GM23248 (cell line): ENCODE results near the gene PXDN. TPM values are rescaled to one million over a fixed set of nuclear protein-coding genes. Genes with fewer than 3 reads are reported as not detected.

Experiments used
- DNase-seq: peaks from one replicate; pipeline ENCODE4 v3.0.0-alpha.2; 2015
- H2AFZ ChIP-seq: fragments of 200-600 bp; sonication (generic); 2 replicates; pipeline ENCODE4 v1.6.1; 2016; ENCODE audit warnings: antibody characterized with exemption
- H3F3A ChIP-seq: fragments of 200-600 bp; sonication (generic); 2 replicates; pipeline ENCODE4 v1.6.1; 2016; ENCODE audit warnings: mild to moderate bottlenecking, antibody characterized with exemption, mixed run types; ENCODE audit not compliant: insufficient read depth
- H3K27ac ChIP-seq: fragments of 200-600 bp; sonication (generic); 2 replicates; pipeline ENCODE4 v1.5.1; 2016; ENCODE audit warnings: mild to moderate bottlenecking
- H3K27me3 ChIP-seq: fragments of 200-600 bp; sonication (generic); replicated peaks from 2 replicates; pipeline ENCODE4 v1.6.1; 2016; ENCODE audit warnings: mild to moderate bottlenecking; ENCODE audit not compliant: insufficient read depth
- H3K36me3 ChIP-seq: fragments of 200-600 bp; sonication (generic); 2 replicates; pipeline ENCODE4 v1.6.1; 2016; ENCODE audit warnings: low read depth, mild to moderate bottlenecking
- H3K4me1 ChIP-seq: fragments of 200-600 bp; sonication (generic); 2 replicates; pipeline ENCODE4 v1.6.1; 2016; ENCODE audit warnings: mild to moderate bottlenecking; ENCODE audit not compliant: insufficient read depth
- H3K4me2 ChIP-seq: fragments of 200-600 bp; sonication (generic); one replicate; pipeline ENCODE4 v1.6.1; 2016; ENCODE audit warnings: mild to moderate bottlenecking; ENCODE audit not compliant: unreplicated experiment
- H3K4me3 ChIP-seq: fragments of 200-600 bp; sonication (generic); 2 replicates; pipeline ENCODE4 v1.5.1; 2016; ENCODE audit warnings: mild to moderate bottlenecking
- H3K79me2 ChIP-seq: fragments of 200-600 bp; sonication (generic); 2 replicates; pipeline ENCODE4 v1.6.1; 2016; ENCODE audit warnings: mild to moderate bottlenecking; ENCODE audit not compliant: insufficient read depth
- H3K9ac ChIP-seq: fragments of 200-600 bp; sonication (generic); 2 replicates; pipeline ENCODE4 v1.6.1; 2016; ENCODE audit warnings: mild to moderate bottlenecking
- H3K9me2 ChIP-seq: fragments of 200-600 bp; sonication (generic); 2 replicates; pipeline ENCODE4 v1.6.1; 2016; ENCODE audit warnings: mixed run types, mild to moderate bottlenecking, moderate library complexity; ENCODE audit not compliant: insufficient read depth
- H3K9me3 ChIP-seq: fragments of 200-600 bp; sonication (generic); one replicate; pipeline ENCODE4 v1.6.1; 2017; ENCODE audit warnings: low read depth
- H4K20me1 ChIP-seq: fragments of 200-600 bp; sonication (generic); 2 replicates; pipeline ENCODE4 v1.6.0; 2016; ENCODE audit not compliant: insufficient read depth
- EZH2 ChIP-seq: fragments of 200-600 bp; sonication (generic); IDR thresholded peaks from 2 replicates; pipeline ENCODE4 v1.6.1; 2018; ENCODE audit warnings: antibody characterized with exemption, mild to moderate bottlenecking; ENCODE audit not compliant: insufficient read depth, poor library complexity, severe bottlenecking
- EZH2phosphoT487 ChIP-seq: fragments of 200-600 bp; sonication (generic); IDR thresholded peaks from 2 replicates; pipeline ENCODE4 v1.6.1; 2018; ENCODE audit warnings: antibody characterized with exemption, moderate library complexity, mild to moderate bottlenecking, low read depth; ENCODE audit not compliant: insufficient read depth
- WGBS, 2 experiments: methylation state at CpG; one replicate each; pipeline ENCODE4 v1.1.6; 2015 to 2017; ENCODE audit warnings: low lambda C conversion rate in 2 of 2, low coverage in 1 of 2; ENCODE audit errors: missing lambda C conversion rate in 2 of 2; 5-methylcytosine and 5-hydroxymethylcytosine counted together
- in situ Hi-C: fragments of 300-500 bp; cut with MboI; formaldehyde crosslinking; loops from 2 replicates; pipeline ENCODE4 v1.15.0; 2020
- polyA plus RNA-seq: library from polyadenylated mRNA; unstranded; fragments of >200 nt; fragmentation: Nextera tagmentation; extraction: Ambion mirVana; gene quantifications from 2 replicates; pipeline ENCODE4 v1.2.1, GENCODE V29; 2016
- total RNA-seq: library from RNA; depleted of rRNA; stranded (reverse); fragments of >200 nt; shearing (Covaris generic); gene quantifications from 2 replicates; pipeline ENCODE4 v1.2.3, GENCODE V29; 2014

The PXDN gene
- total and polyA plus RNA-seq, 2 experiments from 2014 or later: 222 to 263 TPM

- H3F3A ChIP-seq: peaks cover 7% of the 10 kb centered on the region
- no peak for TF ChIP-seq EZH2
- no peak for TF ChIP-seq EZH2phosphoT487
- peaks cover 18% of the 10 kb centered on the region for H3K27me3 ChIP-seq
- no peak overlapping the region for H3K4me2 ChIP-seq
- no peaks in the 10 kb centered on the region for H4K20me1 ChIP-seq
- H3K79me2 ChIP-seq: no peaks in the 10 kb centered on the region
- H3K36me3 ChIP-seq: no peaks in the 10 kb centered on the region
- no peak overlapping the region for H3K4me3 ChIP-seq
- no peaks in the 10 kb centered on the region for H3K9me2 ChIP-seq
- H2AFZ ChIP-seq: no peak overlapping the region
- no peak for DNase-seq
- H3K27ac ChIP-seq: no peak overlapping the region
- WGBS, 2 experiments: 93 to 97% methylated on average over 9 of the region's 9 CpGs
- no peaks in the 10 kb centered on the region for H3K9me3 ChIP-seq
- in situ Hi-C loops: no loop called here
- H3K4me1 ChIP-seq: peaks cover 7% of the 10 kb centered on the region
- no peak overlapping the region for H3K9ac ChIP-seq
Observed at GRCh38 chr2:1613078-1613445, 131.3 kb downstream of the PXDN start.

- TF ChIP-seq EZH2 (no peak), EZH2phosphoT487 (no peak)
- Histone ChIP-seq H3K9me3 (no peaks in the 10 kb centered on the region), H3K36me3 (no peaks in the 10 kb centered on the region), H3K4me3 (no peak overlapping the region), H3K4me2 (no peak overlapping the region), H3K4me1 (peaks cover 12% of the 10 kb centered on the region), H3K27ac (no peak overlapping the region), H4K20me1 (no peaks in the 10 kb centered on the region), H3K27me3 (peaks cover 18% of the 10 kb centered on the region), H3K9ac (no peak overlapping the region), H2AFZ (no peak overlapping the region), H3K9me2 (no peaks in the 10 kb centered on the region), H3K79me2 (no peaks in the 10 kb centered on the region), H3F3A (peaks cover 12% of the 10 kb centered on the region)
- WGBS, 2 experiments: 85 to 91% methylated on average over 6 of the region's 6 CpGs
- no peak for DNase-seq
- in situ Hi-C loops: no loop called here
Observed at GRCh38 chr2:1612391-1613077, 131.8 kb downstream of the PXDN start.

- in situ Hi-C loops: no loop called here
Observed at GRCh38 chr2:1611886-1612285, 132.4 kb downstream of the PXDN start.

GRCh38 chr2:1610096-1610485 lies 134.2 kb downstream of the PXDN start:
- Histone ChIP-seq H4K20me1 (no peaks in the 10 kb centered on the region), H3F3A (peaks cover 15% of the 10 kb centered on the region), H3K4me3 (no peak overlapping the region), H3K4me2 (no peak overlapping the region), H3K9me2 (no peaks in the 10 kb centered on the region), H3K9me3 (no peaks in the 10 kb centered on the region), H3K27me3 (no peaks in the 10 kb centered on the region), H3K27ac (no peak overlapping the region), H3K79me2 (no peaks in the 10 kb centered on the region), H3K9ac (no peak overlapping the region), H2AFZ (no peak overlapping the region), H3K36me3 (no peaks in the 10 kb centered on the region), H3K4me1 (peaks cover 18% of the 10 kb centered on the region)
- TF ChIP-seq EZH2 (no peak), EZH2phosphoT487 (no peak)
- 97% methylated on average over 18 of the region's 18 CpGs for WGBS, 2 experiments
- no peak for DNase-seq
- in situ Hi-C loops: no loop called here

More at GRCh38 chr2:1611886-1612285, 132.4 kb downstream of the PXDN start:
- Histone ChIP-seq H3F3A (peaks cover 15% of the 10 kb centered on the region), H3K9me3 (no peaks in the 10 kb centered on the region), H3K9me2 (no peaks in the 10 kb centered on the region), H3K9ac (no peak overlapping the region), H3K27ac (no peak overlapping the region), H3K4me1 (peaks cover 14% of the 10 kb centered on the region), H2AFZ (no peak overlapping the region), H3K36me3 (no peaks in the 10 kb centered on the region), H3K79me2 (no peaks in the 10 kb centered on the region), H4K20me1 (no peaks in the 10 kb centered on the region), H3K27me3 (peaks cover 12% of the 10 kb centered on the region), H3K4me2 (no peak overlapping the region), H3K4me3 (no peak overlapping the region)
- TF ChIP-seq EZH2phosphoT487 (no peak), EZH2 (no peak)
- DNase-seq: no peak
- 89 to 95% methylated on average over 8 of the region's 8 CpGs for WGBS, 2 experiments
